OCI-LY1 (cell line): ENCODE measurements around the gene CTNNA3.

Source experiments
- H2AFZ ChIP-seq: fragments of 200-600 bp; sonication (generic), shearing (Covaris generic); 2 replicates; pipeline ENCODE4 v1.6.0; 2014; ENCODE audit warnings: antibody characterized with exemption, mild to moderate bottlenecking, low read length
- H3F3A ChIP-seq: fragments of 200-600 bp; sonication (generic), shearing (Covaris generic); 2 replicates; pipeline ENCODE4 v1.6.0; 2014; ENCODE audit warnings: mild to moderate bottlenecking, antibody characterized with exemption, low read length, moderate library complexity; ENCODE audit not compliant: insufficient read depth
- H3K27ac ChIP-seq: fragments of 200-600 bp; sonication (generic); 2 replicates; pipeline ENCODE4 v1.5.1; 2014; ENCODE audit warnings: low read length, mixed run types, mild to moderate bottlenecking, low read depth; ENCODE audit not compliant: poor library complexity, severe bottlenecking
- H3K27me3 ChIP-seq: fragments of 200-600 bp; sonication (generic); 2 replicates; pipeline ENCODE4 v1.6.0; 2014; ENCODE audit warnings: antibody characterized with exemption, mild to moderate bottlenecking, low read length, moderate library complexity; ENCODE audit not compliant: insufficient read depth
- H3K36me3 ChIP-seq: fragments of 200-600 bp; sonication (generic); 2 replicates; pipeline ENCODE4 v1.6.1; 2014; ENCODE audit warnings: mild to moderate bottlenecking, antibody characterized with exemption, low read length, moderate library complexity, mixed read lengths; ENCODE audit not compliant: insufficient read depth
- H3K4me1 ChIP-seq: fragments of 200-600 bp; sonication (generic); 2 replicates; pipeline ENCODE4 v1.5.1; 2014; ENCODE audit warnings: mild to moderate bottlenecking, low read length, moderate library complexity; ENCODE audit not compliant: insufficient read depth, severe bottlenecking
- H3K4me2 ChIP-seq: fragments of 200-600 bp; sonication (generic), shearing (Covaris generic); 2 replicates; pipeline ENCODE4 v1.6.1; 2014; ENCODE audit warnings: low read length
- H3K4me3 ChIP-seq: fragments of 200-600 bp; sonication (generic); 2 replicates; pipeline ENCODE4 v1.5.1; 2014; ENCODE audit warnings: low read length, low read depth, mild to moderate bottlenecking, mixed read lengths; ENCODE audit not compliant: poor library complexity, severe bottlenecking
- H3K79me2 ChIP-seq: fragments of 200-600 bp; shearing (Covaris generic); 2 replicates; pipeline ENCODE4 v1.6.1; 2016; ENCODE audit warnings: mixed run types, low read length, mixed read lengths; ENCODE audit not compliant: insufficient read depth
- H3K9ac ChIP-seq: fragments of 200-600 bp; sonication (generic), shearing (Covaris generic); 2 replicates; pipeline ENCODE4 v1.6.1; 2014; ENCODE audit warnings: mild to moderate bottlenecking, low read length, mixed read lengths
- H3K9me2 ChIP-seq: fragments of 200-600 bp; sonication (generic), shearing (Covaris generic); 2 replicates; pipeline ENCODE4 v1.6.1; 2014; ENCODE audit warnings: low read depth, mild to moderate bottlenecking, low read length, mixed read lengths
- H3K9me3 ChIP-seq: fragments of 200-600 bp; shearing (Covaris generic); 2 replicates; pipeline ENCODE4 v1.6.1; 2014; ENCODE audit warnings: low read length, mixed read lengths
- H4K20me1 ChIP-seq: fragments of 200-600 bp; sonication (generic), shearing (Covaris generic); 2 replicates; pipeline ENCODE4 v1.6.0; 2016; ENCODE audit warnings: mild to moderate bottlenecking, low read length; ENCODE audit not compliant: insufficient read depth
- CTCF ChIP-seq: fragments of 200-600 bp; sonication (generic), shearing (Covaris generic); IDR thresholded peaks from 2 replicates; pipeline ENCODE4 v1.5.1; 2017; ENCODE audit warnings: mild to moderate bottlenecking, antibody characterized with exemption, low read length, moderate library complexity, mixed read lengths
- EZH2 ChIP-seq: fragments of 200-600 bp; sonication (generic), shearing (Covaris generic); IDR thresholded peaks from 2 replicates; pipeline ENCODE4 v1.8.0; 2017; ENCODE audit warnings: borderline replicate concordance, mixed run types, mild to moderate bottlenecking, antibody characterized with exemption, low read length, moderate library complexity, mixed read lengths

CTNNA3 gene

GRCh38 chr10:66744915-66745314, 951.1 kb downstream of the CTNNA3 start:
- H4K20me1 ChIP-seq = no peaks in the 10 kb centered on the region
- H3K4me3 ChIP-seq = no peak overlapping the region
- H3K9me2 ChIP-seq = no peaks in the 10 kb centered on the region
- no peaks in the 10 kb centered on the region for H3K9me3 ChIP-seq
- H3K9ac ChIP-seq = no peak overlapping the region
- no peak overlapping the region for H2AFZ ChIP-seq
- no peak overlapping the region for H3K4me2 ChIP-seq
- no peak for TF ChIP-seq CTCF
- no peak for TF ChIP-seq EZH2
- no peaks in the 10 kb centered on the region for H3F3A ChIP-seq
- no peaks in the 10 kb centered on the region for H3K79me2 ChIP-seq
- no peaks in the 10 kb centered on the region for H3K27me3 ChIP-seq
- H3K27ac ChIP-seq = no peak overlapping the region
- no peaks in the 10 kb centered on the region for H3K4me1 ChIP-seq
- H3K36me3 ChIP-seq = no peaks in the 10 kb centered on the region

DNA sequence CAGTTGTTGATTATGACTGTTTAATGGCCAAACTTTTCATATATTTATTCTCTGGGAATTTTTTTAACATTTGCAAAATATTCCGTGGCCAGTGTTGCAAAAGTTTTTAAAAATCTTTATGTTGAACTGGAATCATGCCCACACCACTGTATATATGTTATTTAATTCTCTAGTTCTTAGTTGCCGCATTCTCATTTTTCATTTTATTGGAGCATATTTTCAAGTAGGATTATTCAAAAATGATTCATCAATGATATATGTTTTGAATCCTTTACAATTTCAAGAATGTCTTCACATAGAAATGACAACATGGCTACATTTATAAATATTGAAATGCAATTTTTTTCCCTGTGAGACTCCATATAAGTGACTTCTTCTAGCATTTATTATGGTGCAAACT, 958.8 kb downstream of the CTNNA3 start:
- Histone ChIP-seq H2AFZ (no peak overlapping the region), H3K9me2 (no peaks in the 10 kb centered on the region), H4K20me1 (no peaks in the 10 kb centered on the region), H3K79me2 (no peaks in the 10 kb centered on the region), H3K9me3 (no peaks in the 10 kb centered on the region), H3K27ac (no peak overlapping the region), H3K9ac (no peak overlapping the region), H3K36me3 (no peaks in the 10 kb centered on the region), H3K4me3 (no peak overlapping the region), H3K4me1 (no peaks in the 10 kb centered on the region), H3K27me3 (no peaks in the 10 kb centered on the region), H3F3A (no peaks in the 10 kb centered on the region), H3K4me2 (no peak overlapping the region)
- TF ChIP-seq EZH2 = no peak
- no peak for TF ChIP-seq CTCF

GRCh38 chr10:66723608-66724400, 972.2 kb downstream of the CTNNA3 start:
- no peak overlapping the region for H3K4me3 ChIP-seq
- H3F3A ChIP-seq = no peaks in the 10 kb centered on the region

GRCh38 chr10:66719483-66719882, 976.5 kb downstream of the CTNNA3 start:
- no peak overlapping the region for H3K4me3 ChIP-seq
- no peak overlapping the region for H3K27ac ChIP-seq
- no peaks in the 10 kb centered on the region for H3K4me1 ChIP-seq
- H3K9me2 ChIP-seq = no peaks in the 10 kb centered on the region
- no peaks in the 10 kb centered on the region for H3K36me3 ChIP-seq
- no peak for TF ChIP-seq EZH2
- no peak for TF ChIP-seq CTCF
- no peak overlapping the region for H2AFZ ChIP-seq
- no peaks in the 10 kb centered on the region for H3K27me3 ChIP-seq
- no peaks in the 10 kb centered on the region for H3F3A ChIP-seq
- H3K4me2 ChIP-seq = no peak overlapping the region
- no peak overlapping the region for H3K9ac ChIP-seq
- no peaks in the 10 kb centered on the region for H4K20me1 ChIP-seq
- H3K9me3 ChIP-seq = no peaks in the 10 kb centered on the region
- H3K79me2 ChIP-seq = no peaks in the 10 kb centered on the region

More at GRCh38 chr10:66723608-66724400, 972.2 kb downstream of the CTNNA3 start:
- Histone ChIP-seq H3K27ac (no peak overlapping the region), H3K4me1 (no peaks in the 10 kb centered on the region), H3K9ac (no peak overlapping the region), H3K9me2 (no peaks in the 10 kb centered on the region), H3K9me3 (no peaks in the 10 kb centered on the region), H3K4me2 (no peak overlapping the region), H2AFZ (no peak overlapping the region), H3K36me3 (no peaks in the 10 kb centered on the region), H4K20me1 (no peaks in the 10 kb centered on the region), H3K79me2 (no peaks in the 10 kb centered on the region), H3K27me3 (no peaks in the 10 kb centered on the region)
- TF ChIP-seq EZH2 = no peak
